WTC11 (cell line): Measurements from ENCODE around the gene BMX. TPM values are rescaled to one million over a fixed set of nuclear protein-coding genes. Genes with fewer than 3 reads are reported as not detected.

ENCODE experiments used
- ATAC-seq: fragments of 200-7000 bp; cut with Tn5 transposase; 2 replicates; pipeline ENCODE4 v1.10.0; 2021; ENCODE audit warnings: mild to moderate bottlenecking, moderate library complexity
- CTCF ChIA-PET: fragments of 300-600 bp; sonication (Branson Sonifier 250); formaldehyde crosslinking; loops from one replicate; lab custom pipeline; 2021; ENCODE audit warnings: antibody characterized with exemption; lab: Charles Lee
- POLR2A ChIA-PET: fragments of 350-600 bp; sonication (Branson Sonifier 250); formaldehyde crosslinking; loops from one replicate; lab custom pipeline; 2021; ENCODE audit warnings: antibody characterized with exemption; lab: Charles Lee
- DNase-seq: peaks from one replicate; pipeline ENCODE4 v3.0.0; 2021; ENCODE audit warnings: low spot score
- H3K27ac Mint-ChIP-seq: 2 replicates; pipeline ENCODE4 v1.8.0; 2021; ENCODE audit warnings: mixed read lengths
- H3K27me3 Mint-ChIP-seq: 2 replicates; pipeline ENCODE4 v1.8.0; 2021; ENCODE audit warnings: low read depth, mild to moderate bottlenecking, moderate library complexity, mixed read lengths
- H3K36me3 Mint-ChIP-seq: 2 replicates; pipeline ENCODE4 v1.8.0; 2021; ENCODE audit warnings: mixed read lengths
- H3K4me1 Mint-ChIP-seq: 2 replicates; pipeline ENCODE4 v1.8.0; 2022; ENCODE audit warnings: mixed read lengths
- H3K4me3 Mint-ChIP-seq: 2 replicates; pipeline ENCODE4 v1.8.0; 2021; ENCODE audit warnings: mild to moderate bottlenecking, moderate library complexity, mixed read lengths
- H3K9me3 Mint-ChIP-seq: 2 replicates; pipeline ENCODE4 v1.8.0; 2021; ENCODE audit warnings: mixed read lengths
- ATF1 ChIP-seq: sonication (generic); formaldehyde crosslinking; IDR thresholded peaks from 2 replicates; pipeline ENCODE4 v1.8.1; 2023; ENCODE audit warnings: mild to moderate bottlenecking, moderate library complexity, missing genetic modification reagents
- GTF2I ChIP-seq: fragments of 250-450 bp; sonication (Bioruptor Pico); conservative IDR thresholded peaks from 2 replicates; pipeline ENCODE4 v1.4.0; 2021; ENCODE audit warnings: mild to moderate bottlenecking
- JAZF1 ChIP-seq: fragments of 250-450 bp; sonication (Bioruptor Pico); IDR thresholded peaks from 2 replicates; pipeline ENCODE4 v1.9.0; 2021; ENCODE audit warnings: moderate library complexity, mild to moderate bottlenecking, inconsistent platforms
- KAT7 ChIP-seq: sonication (generic); formaldehyde crosslinking; IDR thresholded peaks from 2 replicates; pipeline ENCODE4 v1.8.1; 2023; ENCODE audit warnings: missing genetic modification reagents, mild to moderate bottlenecking, borderline replicate concordance
- SMAD3 ChIP-seq: sonication (generic); formaldehyde crosslinking; IDR thresholded peaks from 2 replicates; pipeline ENCODE4 v1.8.0; 2022; ENCODE audit warnings: missing genetic modification reagents, mild to moderate bottlenecking, borderline replicate concordance
- TCF7 ChIP-seq: sonication (generic); formaldehyde crosslinking; IDR thresholded peaks from 2 replicates; pipeline ENCODE4 v1.8.0; 2022; ENCODE audit warnings: mild to moderate bottlenecking, low read depth, missing genetic modification reagents, moderate library complexity
- TP53 ChIP-seq: sonication (generic); formaldehyde crosslinking; IDR thresholded peaks from 2 replicates; pipeline ENCODE4 v1.8.1; 2023; ENCODE audit warnings: mild to moderate bottlenecking, missing genetic modification reagents
- ZNF121 ChIP-seq: sonication (generic); formaldehyde crosslinking; IDR thresholded peaks from 2 replicates; pipeline ENCODE4 v1.8.0; 2023; ENCODE audit warnings: missing genetic modification reagents
- ZNF317 ChIP-seq: sonication (generic); formaldehyde crosslinking; IDR thresholded peaks from 2 replicates; pipeline ENCODE4 v1.8.1; 2023; ENCODE audit warnings: low read depth, mild to moderate bottlenecking, moderate library complexity, missing genetic modification reagents, borderline replicate concordance
- ZNF416 ChIP-seq: fragments of 250-450 bp; sonication (Bioruptor Pico); IDR thresholded peaks from 2 replicates; pipeline ENCODE4 v1.9.0; 2021; ENCODE audit warnings: mild to moderate bottlenecking, inconsistent platforms
- total RNA-seq: library from RNA; stranded (reverse); gene quantifications from 3 replicates; pipeline ENCODE4 v1.2.3, GENCODE V29; 2021
- TF ChIP-seq, protein P1 (sequence below): sonication (generic); formaldehyde crosslinking; IDR thresholded peaks from 2 replicates; pipeline ENCODE4 v1.8.1; 2022; ENCODE audit warnings: low read depth, missing genetic modification reagents, borderline replicate concordance
- TF ChIP-seq, protein P2 (sequence below): sonication (generic); formaldehyde crosslinking; IDR thresholded peaks from 2 replicates; pipeline ENCODE4 v1.8.1; 2023; ENCODE audit warnings: mild to moderate bottlenecking, missing genetic modification reagents, moderate library complexity
- TF ChIP-seq, protein P3 (sequence below): sonication (generic); formaldehyde crosslinking; IDR thresholded peaks from 2 replicates; pipeline ENCODE4 v1.8.1; 2023; ENCODE audit warnings: mild to moderate bottlenecking, missing genetic modification reagents
- TF ChIP-seq, protein P4 (sequence below): sonication (generic); formaldehyde crosslinking; IDR thresholded peaks from 2 replicates; pipeline ENCODE4 v1.8.0; 2022; ENCODE audit warnings: mild to moderate bottlenecking, missing genetic modification reagents
- TF ChIP-seq, protein P5 (sequence below): sonication (generic); formaldehyde crosslinking; IDR thresholded peaks from 2 replicates; pipeline ENCODE4 v1.8.0; 2022; ENCODE audit warnings: mild to moderate bottlenecking, missing genetic modification reagents
- TF ChIP-seq, protein P6 (sequence below): fragments of 250-450 bp; sonication (Bioruptor Pico); IDR thresholded peaks from 2 replicates; pipeline ENCODE4 v1.9.0; 2021; ENCODE audit warnings: mild to moderate bottlenecking, borderline replicate concordance
- TF ChIP-seq, protein P7 (sequence below): sonication (generic); formaldehyde crosslinking; IDR thresholded peaks from 2 replicates; pipeline ENCODE4 v1.8.0; 2022; ENCODE audit warnings: mild to moderate bottlenecking, missing genetic modification reagents

The BMX gene
- total RNA-seq, 1 experiment from 2014 or later = not detected

DNA sequence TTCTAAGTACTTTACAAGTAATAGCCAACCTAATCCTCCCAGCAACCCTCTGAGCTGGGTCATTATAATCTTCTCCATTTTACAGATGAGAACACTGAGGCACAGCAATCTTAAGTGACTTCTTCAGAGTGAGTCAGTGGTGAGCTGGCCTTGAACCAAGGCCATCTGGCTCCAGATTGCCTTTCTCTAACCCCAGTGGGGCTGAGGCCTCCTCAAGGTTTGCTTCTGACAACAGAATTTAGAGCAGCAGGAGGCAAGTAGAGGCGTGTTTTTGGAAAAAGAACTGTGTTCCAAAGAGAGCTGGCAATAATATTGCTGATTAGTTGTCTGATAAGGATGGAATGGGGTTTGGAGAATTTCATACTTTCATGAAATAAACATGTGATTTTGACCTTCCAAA is 48.7 kb upstream of the BMX start:
- ChIA-PET POLR2A (no interaction called here), CTCF (interaction anchor here (0.5 kb wide), 1 partner anchor 1631 kb away, joined by 3 read pairs; no protein-coding TSS in a partner anchor)
- no peak overlapping the region for H3K4me3 Mint-ChIP-seq
- DNase-seq = no peak
- no peaks in the 10 kb centered on the region for H3K9me3 Mint-ChIP-seq
- no peaks in the 10 kb centered on the region for H3K4me1 Mint-ChIP-seq
- TF ChIP-seq, protein P1, sequence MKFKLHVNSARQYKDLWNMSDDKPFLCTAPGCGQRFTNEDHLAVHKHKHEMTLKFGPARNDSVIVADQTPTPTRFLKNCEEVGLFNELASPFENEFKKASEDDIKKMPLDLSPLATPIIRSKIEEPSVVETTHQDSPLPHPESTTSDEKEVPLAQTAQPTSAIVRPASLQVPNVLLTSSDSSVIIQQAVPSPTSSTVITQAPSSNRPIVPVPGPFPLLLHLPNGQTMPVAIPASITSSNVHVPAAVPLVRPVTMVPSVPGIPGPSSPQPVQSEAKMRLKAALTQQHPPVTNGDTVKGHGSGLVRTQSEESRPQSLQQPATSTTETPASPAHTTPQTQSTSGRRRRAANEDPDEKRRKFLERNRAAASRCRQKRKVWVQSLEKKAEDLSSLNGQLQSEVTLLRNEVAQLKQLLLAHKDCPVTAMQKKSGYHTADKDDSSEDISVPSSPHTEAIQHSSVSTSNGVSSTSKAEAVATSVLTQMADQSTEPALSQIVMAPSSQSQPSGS (CRISPR knock-in tag) = no peak
- TF ChIP-seq TP53 (no peak), JAZF1 (CRISPR knock-in tag) (no peak), TCF7 (no peak), ZNF416 (CRISPR knock-in tag) (no peak), ZNF317 (CRISPR knock-in tag) (no peak), GTF2I (no peak), SMAD3 (no peak), KAT7 (no peak), ZNF121 (no peak), ATF1 (CRISPR knock-in tag) (no peak)
- TF ChIP-seq, protein P2, sequence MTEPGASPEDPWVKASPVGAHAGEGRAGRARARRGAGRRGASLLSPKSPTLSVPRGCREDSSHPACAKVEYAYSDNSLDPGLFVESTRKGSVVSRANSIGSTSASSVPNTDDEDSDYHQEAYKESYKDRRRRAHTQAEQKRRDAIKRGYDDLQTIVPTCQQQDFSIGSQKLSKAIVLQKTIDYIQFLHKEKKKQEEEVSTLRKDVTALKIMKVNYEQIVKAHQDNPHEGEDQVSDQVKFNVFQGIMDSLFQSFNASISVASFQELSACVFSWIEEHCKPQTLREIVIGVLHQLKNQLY (CRISPR knock-in tag) = no peak
- TF ChIP-seq, protein P3, sequence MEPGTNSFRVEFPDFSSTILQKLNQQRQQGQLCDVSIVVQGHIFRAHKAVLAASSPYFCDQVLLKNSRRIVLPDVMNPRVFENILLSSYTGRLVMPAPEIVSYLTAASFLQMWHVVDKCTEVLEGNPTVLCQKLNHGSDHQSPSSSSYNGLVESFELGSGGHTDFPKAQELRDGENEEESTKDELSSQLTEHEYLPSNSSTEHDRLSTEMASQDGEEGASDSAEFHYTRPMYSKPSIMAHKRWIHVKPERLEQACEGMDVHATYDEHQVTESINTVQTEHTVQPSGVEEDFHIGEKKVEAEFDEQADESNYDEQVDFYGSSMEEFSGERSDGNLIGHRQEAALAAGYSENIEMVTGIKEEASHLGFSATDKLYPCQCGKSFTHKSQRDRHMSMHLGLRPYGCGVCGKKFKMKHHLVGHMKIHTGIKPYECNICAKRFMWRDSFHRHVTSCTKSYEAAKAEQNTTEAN (CRISPR knock-in tag) = no peak
- TF ChIP-seq, protein P4, sequence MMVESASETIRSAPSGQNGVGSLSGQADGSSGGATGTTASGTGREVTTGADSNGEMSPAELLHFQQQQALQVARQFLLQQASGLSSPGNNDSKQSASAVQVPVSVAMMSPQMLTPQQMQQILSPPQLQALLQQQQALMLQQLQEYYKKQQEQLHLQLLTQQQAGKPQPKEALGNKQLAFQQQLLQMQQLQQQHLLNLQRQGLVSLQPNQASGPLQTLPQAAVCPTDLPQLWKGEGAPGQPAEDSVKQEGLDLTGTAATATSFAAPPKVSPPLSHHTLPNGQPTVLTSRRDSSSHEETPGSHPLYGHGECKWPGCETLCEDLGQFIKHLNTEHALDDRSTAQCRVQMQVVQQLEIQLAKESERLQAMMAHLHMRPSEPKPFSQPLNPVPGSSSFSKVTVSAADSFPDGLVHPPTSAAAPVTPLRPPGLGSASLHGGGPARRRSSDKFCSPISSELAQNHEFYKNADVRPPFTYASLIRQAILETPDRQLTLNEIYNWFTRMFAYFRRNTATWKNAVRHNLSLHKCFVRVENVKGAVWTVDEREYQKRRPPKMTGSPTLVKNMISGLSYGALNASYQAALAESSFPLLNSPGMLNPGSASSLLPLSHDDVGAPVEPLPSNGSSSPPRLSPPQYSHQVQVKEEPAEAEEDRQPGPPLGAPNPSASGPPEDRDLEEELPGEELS (CRISPR knock-in tag) = no peak
- TF ChIP-seq, protein P5, sequence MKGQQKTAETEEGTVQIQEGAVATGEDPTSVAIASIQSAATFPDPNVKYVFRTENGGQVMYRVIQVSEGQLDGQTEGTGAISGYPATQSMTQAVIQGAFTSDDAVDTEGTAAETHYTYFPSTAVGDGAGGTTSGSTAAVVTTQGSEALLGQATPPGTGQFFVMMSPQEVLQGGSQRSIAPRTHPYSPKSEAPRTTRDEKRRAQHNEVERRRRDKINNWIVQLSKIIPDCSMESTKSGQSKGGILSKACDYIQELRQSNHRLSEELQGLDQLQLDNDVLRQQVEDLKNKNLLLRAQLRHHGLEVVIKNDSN (CRISPR knock-in tag) = no peak
- TF ChIP-seq, protein P6, sequence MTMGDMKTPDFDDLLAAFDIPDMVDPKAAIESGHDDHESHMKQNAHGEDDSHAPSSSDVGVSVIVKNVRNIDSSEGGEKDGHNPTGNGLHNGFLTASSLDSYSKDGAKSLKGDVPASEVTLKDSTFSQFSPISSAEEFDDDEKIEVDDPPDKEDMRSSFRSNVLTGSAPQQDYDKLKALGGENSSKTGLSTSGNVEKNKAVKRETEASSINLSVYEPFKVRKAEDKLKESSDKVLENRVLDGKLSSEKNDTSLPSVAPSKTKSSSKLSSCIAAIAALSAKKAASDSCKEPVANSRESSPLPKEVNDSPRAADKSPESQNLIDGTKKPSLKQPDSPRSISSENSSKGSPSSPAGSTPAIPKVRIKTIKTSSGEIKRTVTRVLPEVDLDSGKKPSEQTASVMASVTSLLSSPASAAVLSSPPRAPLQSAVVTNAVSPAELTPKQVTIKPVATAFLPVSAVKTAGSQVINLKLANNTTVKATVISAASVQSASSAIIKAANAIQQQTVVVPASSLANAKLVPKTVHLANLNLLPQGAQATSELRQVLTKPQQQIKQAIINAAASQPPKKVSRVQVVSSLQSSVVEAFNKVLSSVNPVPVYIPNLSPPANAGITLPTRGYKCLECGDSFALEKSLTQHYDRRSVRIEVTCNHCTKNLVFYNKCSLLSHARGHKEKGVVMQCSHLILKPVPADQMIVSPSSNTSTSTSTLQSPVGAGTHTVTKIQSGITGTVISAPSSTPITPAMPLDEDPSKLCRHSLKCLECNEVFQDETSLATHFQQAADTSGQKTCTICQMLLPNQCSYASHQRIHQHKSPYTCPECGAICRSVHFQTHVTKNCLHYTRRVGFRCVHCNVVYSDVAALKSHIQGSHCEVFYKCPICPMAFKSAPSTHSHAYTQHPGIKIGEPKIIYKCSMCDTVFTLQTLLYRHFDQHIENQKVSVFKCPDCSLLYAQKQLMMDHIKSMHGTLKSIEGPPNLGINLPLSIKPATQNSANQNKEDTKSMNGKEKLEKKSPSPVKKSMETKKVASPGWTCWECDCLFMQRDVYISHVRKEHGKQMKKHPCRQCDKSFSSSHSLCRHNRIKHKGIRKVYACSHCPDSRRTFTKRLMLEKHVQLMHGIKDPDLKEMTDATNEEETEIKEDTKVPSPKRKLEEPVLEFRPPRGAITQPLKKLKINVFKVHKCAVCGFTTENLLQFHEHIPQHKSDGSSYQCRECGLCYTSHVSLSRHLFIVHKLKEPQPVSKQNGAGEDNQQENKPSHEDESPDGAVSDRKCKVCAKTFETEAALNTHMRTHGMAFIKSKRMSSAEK (CRISPR knock-in tag) = no peak
- TF ChIP-seq, protein P7, sequence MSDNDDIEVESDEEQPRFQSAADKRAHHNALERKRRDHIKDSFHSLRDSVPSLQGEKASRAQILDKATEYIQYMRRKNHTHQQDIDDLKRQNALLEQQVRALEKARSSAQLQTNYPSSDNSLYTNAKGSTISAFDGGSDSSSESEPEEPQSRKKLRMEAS (CRISPR knock-in tag) = no peak
- TF ChIP-seq, all 79 proteins: peak for 0
- no peak overlapping the region for H3K27ac Mint-ChIP-seq
- 0 out of 2 replicates have a peak, but pooled peaks cover 2% of the 10 kb centered on the region for H3K36me3 Mint-ChIP-seq
- H3K27me3 Mint-ChIP-seq = no peaks in the 10 kb centered on the region
- no peak for ATAC-seq
